GF-D8 (cell line): ENCODE data around the gene RPGRIP1.
"Not testable (repeated sequence)": the region's sequence is repeated elsewhere in the genome, so short reads cannot be mapped to it uniquely, and the experiment has no call there.

Experiments used
- DNase-seq: peaks from one replicate; lab custom pipeline; 2025; lab: John Stamatoyannopoulos, UW

Gene RPGRIP1

DNA sequence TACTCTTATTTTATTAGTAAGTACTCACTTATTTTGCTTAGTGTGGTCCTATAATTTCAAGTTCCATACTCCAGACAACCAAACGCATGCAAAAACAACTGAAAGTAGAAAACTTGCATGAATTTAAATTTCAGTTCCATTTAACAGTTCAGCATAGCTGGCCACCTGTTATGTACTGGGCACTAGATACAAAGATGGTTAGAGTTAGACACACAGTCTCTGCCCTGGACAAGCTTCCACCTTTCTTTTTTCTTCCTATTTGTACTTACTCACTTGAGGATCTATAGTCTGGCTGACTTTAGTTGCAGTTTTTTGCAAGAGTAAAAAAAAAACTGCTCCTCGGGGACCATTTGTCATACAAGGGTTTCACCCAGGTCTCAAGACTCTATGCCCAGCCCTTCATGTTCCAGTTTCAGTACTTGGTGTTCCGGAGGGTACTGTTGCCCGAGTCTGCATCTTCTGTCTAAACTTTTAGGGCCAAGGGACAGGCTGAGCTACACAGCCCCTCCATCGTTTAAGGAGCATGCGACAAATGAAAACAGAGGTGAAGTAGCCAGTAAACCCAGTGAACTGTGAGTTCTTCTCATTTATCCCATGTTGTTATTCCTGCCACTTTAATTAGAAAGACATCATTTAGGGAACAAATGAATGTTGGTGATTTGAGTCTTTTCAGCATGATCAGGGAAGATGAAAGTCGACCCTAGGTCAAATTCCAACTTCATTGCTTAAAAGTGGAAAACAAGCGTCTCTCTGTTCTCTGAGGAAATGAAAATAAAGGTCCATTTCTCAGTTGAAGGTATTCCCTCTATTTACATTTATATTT, 22.3 kb downstream of the RPGRIP1 start:
- no peak for DNase-seq

DNA sequence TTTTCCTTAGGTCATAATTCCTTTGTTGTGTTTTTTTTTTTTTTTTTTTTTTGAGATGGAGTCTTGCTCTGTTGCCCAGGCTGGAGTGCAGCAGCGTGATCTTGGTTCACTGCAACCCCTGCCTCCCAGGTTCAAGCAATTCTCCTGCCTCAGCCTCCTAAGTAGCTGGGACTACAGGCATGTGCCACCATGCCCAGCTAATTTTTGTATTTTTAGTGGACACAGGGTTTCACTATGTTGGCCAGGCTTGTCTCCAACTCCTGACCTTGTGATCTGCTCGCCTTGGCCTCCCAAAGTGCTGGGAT, 22.9 kb downstream of the RPGRIP1 start:
- not testable (repeated sequence) for DNase-seq

DNA sequence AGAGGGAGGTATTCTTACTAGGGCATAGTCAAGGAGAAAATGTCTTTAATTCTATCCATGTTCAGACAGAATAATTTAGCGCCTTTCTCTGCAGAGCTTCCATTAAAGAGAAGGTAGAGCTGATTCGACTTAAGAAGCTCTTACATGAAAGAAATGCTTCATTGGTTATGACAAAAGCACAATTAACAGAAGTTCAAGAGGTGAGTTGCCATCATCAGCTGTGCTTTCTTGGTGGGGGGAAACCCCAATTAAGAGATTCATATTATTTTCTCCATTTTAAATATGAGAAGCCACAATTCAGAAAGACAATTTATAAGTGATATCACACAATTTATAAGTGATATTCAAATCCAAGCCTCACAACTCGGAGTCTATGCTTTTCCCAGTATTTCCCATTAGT, 27.8 kb downstream of the RPGRIP1 start:
- no peak for DNase-seq

DNA sequence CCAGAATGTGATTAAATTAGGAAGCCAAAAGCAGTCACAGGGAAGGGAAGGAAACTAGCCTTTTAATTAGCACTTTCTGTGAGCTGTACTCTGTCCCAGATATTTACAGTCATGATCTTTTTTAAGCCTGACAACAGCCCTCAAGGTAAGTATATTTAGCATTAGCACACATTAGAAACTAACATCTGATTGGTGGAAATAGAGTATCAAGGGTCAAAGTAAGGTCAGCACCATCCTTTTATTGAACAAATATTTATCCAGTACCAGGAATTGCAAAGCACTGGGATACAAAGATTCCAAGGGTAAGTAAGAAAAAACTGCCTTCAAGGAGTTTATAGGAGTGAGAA, 28.2 kb downstream of the RPGRIP1 start:
- DNase-seq, result no peak

DNA sequence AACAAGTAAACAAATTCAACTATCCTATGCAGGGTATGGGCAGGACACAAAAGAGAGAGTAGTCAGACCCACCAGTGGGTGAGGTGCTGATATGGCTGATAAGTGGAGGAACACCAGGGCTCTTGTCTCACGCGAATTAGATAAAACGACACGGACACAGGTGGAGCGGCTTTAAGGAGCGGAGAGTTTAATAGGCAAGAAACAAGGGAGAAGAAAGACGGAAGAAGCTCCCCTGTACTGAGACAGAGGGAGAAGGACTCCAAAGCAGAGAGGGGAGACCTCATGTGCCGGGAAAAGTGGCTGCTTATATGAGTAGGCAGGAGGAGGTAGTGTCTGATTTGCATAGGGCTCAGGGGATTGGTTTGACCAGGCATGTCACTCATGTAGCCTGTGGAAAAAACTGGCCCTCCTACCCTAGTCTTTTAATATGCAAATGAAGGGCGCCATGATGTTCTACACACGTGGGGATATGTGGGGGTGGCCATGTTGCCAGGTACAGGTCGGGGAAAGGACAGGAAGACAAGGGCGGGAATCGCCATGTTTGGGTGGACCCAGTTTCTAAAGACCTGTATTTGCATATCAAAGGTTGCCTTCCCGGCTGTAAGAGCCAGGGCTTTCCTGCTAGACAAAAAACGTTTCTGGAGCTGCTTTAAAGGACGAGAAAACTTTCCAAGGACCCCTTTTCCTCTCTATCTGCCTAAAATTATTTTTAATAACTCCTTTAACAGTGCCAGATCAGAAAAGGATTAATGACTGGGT, 28.8 kb downstream of the RPGRIP1 start:
- DNase-seq, result no peak

DNA sequence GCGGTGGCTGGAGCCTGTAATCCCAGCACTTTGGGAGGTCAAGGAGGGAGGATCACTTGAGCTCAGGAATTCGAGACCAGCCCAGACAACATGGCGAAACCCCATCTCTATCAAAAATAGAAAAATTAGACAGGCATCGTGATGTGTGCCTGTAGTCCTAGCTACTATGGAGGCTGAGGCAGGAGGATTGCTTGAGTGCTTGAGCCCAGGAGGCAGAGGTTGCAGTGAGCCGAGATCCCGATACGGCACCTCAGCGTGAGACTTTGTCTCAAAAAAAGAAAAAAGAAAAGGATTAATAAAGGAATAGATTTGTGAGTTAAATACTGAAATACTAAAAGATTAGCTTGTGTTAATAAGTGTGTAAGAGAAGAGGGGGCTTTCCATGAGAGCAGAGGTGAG, 29.4 kb downstream of the RPGRIP1 start:
- no peak for DNase-seq

DNA sequence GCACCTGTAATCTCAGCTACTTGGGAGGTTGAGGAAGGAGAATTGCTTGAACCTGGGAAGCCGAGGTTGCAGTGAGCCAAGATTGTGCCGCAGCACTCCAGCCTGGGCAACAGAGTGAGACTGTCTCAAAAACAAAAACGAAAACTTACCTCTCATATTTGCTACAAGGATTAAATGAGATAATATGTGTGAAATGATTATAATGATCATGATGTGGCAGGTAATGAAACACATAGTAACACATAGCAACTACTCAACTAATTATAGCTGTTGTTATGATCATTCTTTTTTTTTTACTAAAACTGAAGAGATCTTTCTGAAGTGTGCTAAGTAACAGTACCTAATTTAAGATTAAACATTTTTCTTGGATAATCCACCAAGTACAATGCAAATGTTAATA, 30.1 kb downstream of the RPGRIP1 start:
- no peak for DNase-seq

DNA sequence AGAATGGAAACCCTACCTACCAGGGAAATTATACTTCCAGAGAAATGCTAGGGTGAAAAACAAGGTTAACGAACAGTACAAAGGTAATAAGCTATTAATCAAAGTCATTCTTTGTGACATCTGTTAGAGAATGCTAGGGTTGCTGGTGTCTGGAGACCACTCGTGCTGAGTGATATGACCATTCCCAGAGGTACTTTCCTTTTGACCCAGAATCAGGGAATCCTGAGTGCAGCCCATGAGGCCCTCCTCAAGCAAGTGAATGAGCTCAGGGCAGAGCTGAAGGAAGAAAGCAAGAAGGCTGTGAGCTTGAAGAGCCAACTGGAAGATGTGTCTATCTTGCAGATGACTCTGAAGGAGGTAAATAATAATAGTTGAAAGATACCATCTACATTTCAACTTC, 31.7 kb downstream of the RPGRIP1 start:
- DNase-seq, result no peak

DNA sequence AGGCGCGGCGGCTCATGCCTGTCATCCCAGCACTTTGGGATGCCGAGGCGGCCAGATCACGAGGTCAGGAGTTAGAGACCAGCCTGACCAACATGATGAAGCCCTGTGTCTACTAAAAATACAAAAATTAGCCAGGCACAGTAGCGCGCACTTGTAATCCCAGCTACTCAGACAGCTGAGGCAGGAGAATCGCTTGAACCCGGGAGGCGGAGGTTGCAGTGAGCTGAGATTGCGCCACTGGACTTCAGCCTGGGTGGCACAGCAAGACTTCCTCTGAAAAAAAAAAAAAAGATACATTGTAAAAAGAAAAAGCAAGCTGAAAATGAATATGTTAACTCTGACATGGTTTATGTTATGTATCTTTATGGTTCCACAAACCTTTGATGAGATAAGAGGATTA, 33.6 kb downstream of the RPGRIP1 start:
- DNase-seq, result no peak

DNA sequence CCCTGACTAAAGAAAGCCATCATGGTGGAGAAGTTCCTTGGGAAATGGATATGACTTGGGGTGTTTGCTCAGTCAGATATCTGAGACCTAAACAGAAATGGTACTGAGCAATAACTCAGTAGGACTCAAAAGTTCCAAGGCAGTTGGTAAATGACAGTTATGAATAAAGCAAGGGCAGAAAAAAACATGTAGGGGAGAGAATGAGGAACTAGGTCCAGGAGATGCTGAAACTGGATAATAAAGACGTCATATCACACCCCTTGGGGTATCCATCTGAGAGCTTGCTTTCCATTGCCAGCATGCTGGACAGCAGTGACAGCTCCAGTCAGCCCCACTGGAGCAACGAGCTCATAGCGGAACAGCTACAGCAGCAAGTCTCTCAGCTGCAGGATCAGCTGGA, 37.5 kb downstream of the RPGRIP1 start:
- DNase-seq, result no peak

DNA sequence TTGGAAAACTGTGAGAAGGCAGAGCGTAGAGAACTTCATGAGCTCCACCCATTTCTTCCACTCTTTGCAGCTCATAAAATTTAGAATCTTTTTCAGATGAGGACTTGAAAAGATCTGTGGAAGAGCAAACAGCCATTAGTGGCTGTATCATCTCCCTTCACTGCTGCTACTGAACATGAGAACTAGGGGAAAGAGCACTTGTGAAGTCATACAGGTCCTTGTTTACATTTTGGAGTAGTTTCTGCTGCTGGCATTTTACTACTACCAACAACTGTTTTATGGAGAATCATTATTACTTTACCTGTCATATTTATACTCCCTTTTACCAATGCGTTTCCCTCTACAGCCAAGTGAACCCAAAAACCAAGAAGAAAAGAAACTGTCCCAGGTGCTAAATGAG, 41.0 kb downstream of the RPGRIP1 start:
- DNase-seq, result no peak

DNA sequence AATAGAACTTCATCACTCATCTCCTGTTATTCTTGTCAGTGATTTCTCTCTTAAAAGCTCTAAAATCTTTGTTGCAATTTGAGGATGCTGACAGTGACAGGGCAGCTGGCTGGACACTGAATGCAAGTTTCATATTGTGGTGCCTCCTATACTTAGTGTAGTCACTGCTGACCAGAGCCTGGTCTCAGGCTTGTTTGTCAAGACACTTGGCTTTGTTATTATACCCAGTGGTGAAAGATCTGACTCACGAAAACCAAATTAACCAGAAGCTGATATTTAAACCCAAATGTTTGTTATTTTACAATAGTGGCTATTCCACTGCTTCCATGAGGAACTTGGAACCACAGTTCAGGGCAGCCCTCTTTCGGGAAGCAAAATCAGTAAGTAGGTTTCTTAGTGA, 42.8 kb downstream of the RPGRIP1 start:
- DNase-seq, result no peak

DNA sequence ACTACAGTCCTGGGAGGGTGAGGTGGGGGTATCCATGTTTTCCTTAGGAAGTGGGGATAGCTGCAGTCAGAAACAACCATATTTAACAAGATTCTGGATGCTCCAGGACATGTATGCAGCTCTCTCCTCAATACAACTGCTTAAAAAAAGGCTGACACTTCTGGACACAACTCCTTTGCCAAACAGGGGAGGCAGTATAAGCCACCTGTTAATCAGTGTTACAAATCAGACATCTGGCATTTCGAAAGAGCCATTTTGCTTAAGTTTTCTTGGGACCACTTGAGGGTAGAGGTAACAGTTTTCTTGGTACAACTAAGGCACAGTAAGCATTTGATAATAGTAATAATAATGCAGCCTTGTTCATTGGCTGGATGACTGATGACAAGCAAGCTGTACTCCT, 47.1 kb downstream of the RPGRIP1 start:
- DNase-seq, result no peak
